ENCODE results near the gene GK2. TPM values are rescaled to one million over a fixed set of nuclear protein-coding genes. Genes with fewer than 3 reads are reported as not detected.

GK2 gene
- total and polyA plus RNA-seq, 9 of the 15 experiments (the other 6 are each of a cell fraction or from before 2014, with no cell fraction given): 0.07 TPM; not detected in 8

- H3K27ac ChIP-seq (ENCODE audit: extremely low read depth, low read depth, low read length): no peak overlapping the region
- WGBS (ENCODE audit: insufficient coverage, low coverage, missing lambda C conversion rate): 10% methylated on average over 2 of the region's 2 CpGs
- H4K20me1 ChIP-seq (replicated peaks; ENCODE audit: control insufficient read depth, insufficient read depth, low read length): no peaks in the 10 kb centered on the region
- DNase-seq (ENCODE audit: extremely low read depth in 1 of 4, low spot score in 3 of 4) (no peak), ATAC-seq (no peak), FAIRE-seq (no peak)
- in situ Hi-C loops (cut with MboI): no loop called here
- no peaks in the 10 kb centered on the region for H3K4me1 ChIP-seq (replicated peaks in 1 of 2; ENCODE audit: control insufficient read depth in 2 of 2, insufficient read depth in 2 of 2, low read length in 2 of 2)
- H3K9me3 ChIP-seq (replicated peaks; ENCODE audit: control insufficient read depth, insufficient read depth, low read depth, low read length): no peaks in the 10 kb centered on the region; the same call in 1 of the 2 replicates
- TF ChIP-seq ZBTB9 (CRISPR knock-in tag; IDR thresholded peaks at IDR 0.05) (no peak), SPI1 (IDR thresholded peaks at IDR 0.05; ENCODE audit: borderline replicate concordance, low read depth, low read length) (0 out of 2 replicates have a peak, but pooled peaks have one; percentile 4)
- no peaks in the 10 kb centered on the region for H3K36me3 ChIP-seq (ENCODE audit: control insufficient read depth, insufficient read depth, low read length)
- intact Hi-C loops (cut with micrococcal nuclease): no loop called here
- H3K27me3 ChIP-seq (ENCODE audit: control insufficient read depth in 2 of 2, insufficient read depth in 2 of 2, low read length in 2 of 2): no peaks in the 10 kb centered on the region
- CTCF ChIA-PET (ENCODE audit: low intra/inter-chr PET ratio): no interaction called here
- POLR2A ChIA-PET: no interaction called here
- no peaks in the 10 kb centered on the region for H3K9me1 ChIP-seq (ENCODE audit: control insufficient read depth, insufficient read depth, low read length)
- no peak overlapping the region for H3K4me2 ChIP-seq (ENCODE audit: insufficient read depth, low read length)
- H3K4me3 ChIP-seq: no peak overlapping the region
- H2AFZ ChIP-seq (ENCODE audit: low read depth, low read length): no peak overlapping the region
- H3K79me2 ChIP-seq (ENCODE audit: control insufficient read depth, insufficient read depth, low read length): no peaks in the 10 kb centered on the region
- H3K9ac ChIP-seq (ENCODE audit: insufficient read depth in 1 of 2, low read depth in 2 of 2, low read length in 2 of 2): no peak overlapping the region
- no TSS peak for BruUV-seq (replicated peaks)
Observed at GRCh38 chr4:79421483-79421882, 13.5 kb upstream of the GK2 start.

GRCh38 chr4:79413886-79414285, 5.9 kb upstream of the GK2 start:
- BruUV-seq (replicated peaks): no TSS peak
- 15% methylated on average over 3 of the region's 3 CpGs for WGBS (ENCODE audit: insufficient coverage, low coverage, missing lambda C conversion rate)
- POLR2A ChIA-PET: no interaction called here
- TF ChIP-seq MAFF (IDR thresholded peaks at IDR 0.05; ENCODE audit: low read length) (no peak), CBX1 (IDR thresholded peaks at IDR 0.05; ENCODE audit: low read depth) (no peak), NR3C1 (CRISPR knock-in tag; IDR thresholded peaks at IDR 0.05) (no peak), DMBX1 (CRISPR knock-in tag; IDR thresholded peaks at IDR 0.05; ENCODE audit: borderline replicate concordance) (no peak), ZFP30 (CRISPR knock-in tag; IDR thresholded peaks at IDR 0.05; ENCODE audit: borderline replicate concordance) (no peak), TFE3 (CRISPR knock-in tag; IDR thresholded peaks at IDR 0.05) (no peak), ETV6 (IDR thresholded peaks at IDR 0.05; ENCODE audit: borderline replicate concordance in 1 of 2, low read depth in 2 of 2, low read length in 1 of 2) (no peak), ETV6 (CRISPR knock-in tag; IDR thresholded peaks at IDR 0.05; ENCODE audit: borderline replicate concordance) (no peak), ELF1 (tag; IDR thresholded peaks at IDR 0.05) (no peak), ATF6 (CRISPR knock-in tag; IDR thresholded peaks at IDR 0.05) (no peak), LARP7 (IDR thresholded peaks at IDR 0.05) (no peak)

More at GRCh38 chr4:79413886-79414285, 5.9 kb upstream of the GK2 start:
- Histone ChIP-seq H4K20me1 (replicated peaks; ENCODE audit: control insufficient read depth, insufficient read depth, low read length) (no peaks in the 10 kb centered on the region), H3K79me2 (ENCODE audit: control insufficient read depth, insufficient read depth, low read length) (no peaks in the 10 kb centered on the region), H3K27me3 (ENCODE audit: control insufficient read depth in 2 of 2, insufficient read depth in 2 of 2, low read length in 2 of 2) (no peaks in the 10 kb centered on the region), H3K36me3 (ENCODE audit: control insufficient read depth, insufficient read depth, low read length) (no peaks in the 10 kb centered on the region), H3K4me3 (no peak overlapping the region), H3K27ac (ENCODE audit: extremely low read depth, low read depth, low read length) (no peak overlapping the region), H3K9ac (ENCODE audit: insufficient read depth in 1 of 2, low read depth in 2 of 2, low read length in 2 of 2) (no peak overlapping the region), H3K4me2 (ENCODE audit: insufficient read depth, low read length) (no peak overlapping the region), H2AFZ (ENCODE audit: low read depth, low read length) (peak overlapping the region; percentile 44; the same call in 1 of the 2 replicates), H3K4me1 (replicated peaks in 1 of 2; ENCODE audit: control insufficient read depth in 2 of 2, insufficient read depth in 2 of 2, low read length in 2 of 2) (no peaks in the 10 kb centered on the region), H3K9me1 (ENCODE audit: control insufficient read depth, insufficient read depth, low read length) (no peaks in the 10 kb centered on the region), H3K9me3 (replicated peaks; ENCODE audit: control insufficient read depth, insufficient read depth, low read depth, low read length) (no peaks in the 10 kb centered on the region; the same call in 1 of the 2 replicates)
- CTCF ChIA-PET (ENCODE audit: low intra/inter-chr PET ratio): no interaction called here
- intact Hi-C loops (cut with micrococcal nuclease): no loop called here
- in situ Hi-C loops (cut with MboI): no loop called here
- ATAC-seq: no peak
- FAIRE-seq: no peak
- no peak for DNase-seq (ENCODE audit: extremely low read depth in 1 of 4, low spot score in 3 of 4)
